Gastroesophageal sphincter (tissue), 3 donors: ENCODE measurements around the gene FARS2.

Experiments used
- POLR2A ChIP-seq, 2 donors: fragments of 450-650 bp; IDR thresholded peaks; one replicate each; pipeline ENCODE4 v1.6.1; 2017; ENCODE audit warnings: antibody characterized with exemption in 2 of 2, mild to moderate bottlenecking in 2 of 2, moderate library complexity in 1 of 2
- POLR2AphosphoS5 ChIP-seq: sonication (generic); formaldehyde crosslinking; IDR thresholded peaks from one replicate; pipeline ENCODE4 v1.6.1; 2017; ENCODE audit warnings: antibody characterized with exemption
- TF ChIP-seq, protein P1 (sequence below), 4 experiments: fragments of 200-600 bp in 2 of 4; fragments of 450-650 bp in 2 of 4; sonication (generic) in 1 of 4; IDR thresholded peaks; one replicate each; pipeline ENCODE4 v1.5.1; 2017 to 2019; ENCODE audit warnings: antibody characterized with exemption in 4 of 4, mild to moderate bottlenecking in 2 of 4, moderate library complexity in 2 of 4

- TF ChIP-seq, protein P1, sequence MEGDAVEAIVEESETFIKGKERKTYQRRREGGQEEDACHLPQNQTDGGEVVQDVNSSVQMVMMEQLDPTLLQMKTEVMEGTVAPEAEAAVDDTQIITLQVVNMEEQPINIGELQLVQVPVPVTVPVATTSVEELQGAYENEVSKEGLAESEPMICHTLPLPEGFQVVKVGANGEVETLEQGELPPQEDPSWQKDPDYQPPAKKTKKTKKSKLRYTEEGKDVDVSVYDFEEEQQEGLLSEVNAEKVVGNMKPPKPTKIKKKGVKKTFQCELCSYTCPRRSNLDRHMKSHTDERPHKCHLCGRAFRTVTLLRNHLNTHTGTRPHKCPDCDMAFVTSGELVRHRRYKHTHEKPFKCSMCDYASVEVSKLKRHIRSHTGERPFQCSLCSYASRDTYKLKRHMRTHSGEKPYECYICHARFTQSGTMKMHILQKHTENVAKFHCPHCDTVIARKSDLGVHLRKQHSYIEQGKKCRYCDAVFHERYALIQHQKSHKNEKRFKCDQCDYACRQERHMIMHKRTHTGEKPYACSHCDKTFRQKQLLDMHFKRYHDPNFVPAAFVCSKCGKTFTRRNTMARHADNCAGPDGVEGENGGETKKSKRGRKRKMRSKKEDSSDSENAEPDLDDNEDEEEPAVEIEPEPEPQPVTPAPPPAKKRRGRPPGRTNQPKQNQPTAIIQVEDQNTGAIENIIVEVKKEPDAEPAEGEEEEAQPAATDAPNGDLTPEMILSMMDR (IDR thresholded peaks at IDR 0.05) = no peak
- TF ChIP-seq POLR2A (IDR thresholded peaks at IDR 0.05) (no peak), POLR2AphosphoS5 (no peak)
Measured at GRCh38 chr6:5663739-5664138, 402.4 kb downstream of the FARS2 start.
